A549 treated with ZK216348 at 1 μM for 4 hours (cell line): ENCODE data around the gene TMX1. TPM values are rescaled to one million over a fixed set of nuclear protein-coding genes. Genes with fewer than 3 reads are reported as not detected.

Source experiments
- total RNA-seq: library from RNA; stranded (reverse); fragments of 200-300 nt; extraction: Qiagen RNA extraction; gene quantifications from 5 replicates; pipeline ENCODE4 v1.2.3, GENCODE V29; 2022; ENCODE audit warnings: low read depth

Gene TMX1
- total RNA-seq: 28.6 to 60.5 TPM (median 39.6 TPM) in 5 replicates

DNA sequence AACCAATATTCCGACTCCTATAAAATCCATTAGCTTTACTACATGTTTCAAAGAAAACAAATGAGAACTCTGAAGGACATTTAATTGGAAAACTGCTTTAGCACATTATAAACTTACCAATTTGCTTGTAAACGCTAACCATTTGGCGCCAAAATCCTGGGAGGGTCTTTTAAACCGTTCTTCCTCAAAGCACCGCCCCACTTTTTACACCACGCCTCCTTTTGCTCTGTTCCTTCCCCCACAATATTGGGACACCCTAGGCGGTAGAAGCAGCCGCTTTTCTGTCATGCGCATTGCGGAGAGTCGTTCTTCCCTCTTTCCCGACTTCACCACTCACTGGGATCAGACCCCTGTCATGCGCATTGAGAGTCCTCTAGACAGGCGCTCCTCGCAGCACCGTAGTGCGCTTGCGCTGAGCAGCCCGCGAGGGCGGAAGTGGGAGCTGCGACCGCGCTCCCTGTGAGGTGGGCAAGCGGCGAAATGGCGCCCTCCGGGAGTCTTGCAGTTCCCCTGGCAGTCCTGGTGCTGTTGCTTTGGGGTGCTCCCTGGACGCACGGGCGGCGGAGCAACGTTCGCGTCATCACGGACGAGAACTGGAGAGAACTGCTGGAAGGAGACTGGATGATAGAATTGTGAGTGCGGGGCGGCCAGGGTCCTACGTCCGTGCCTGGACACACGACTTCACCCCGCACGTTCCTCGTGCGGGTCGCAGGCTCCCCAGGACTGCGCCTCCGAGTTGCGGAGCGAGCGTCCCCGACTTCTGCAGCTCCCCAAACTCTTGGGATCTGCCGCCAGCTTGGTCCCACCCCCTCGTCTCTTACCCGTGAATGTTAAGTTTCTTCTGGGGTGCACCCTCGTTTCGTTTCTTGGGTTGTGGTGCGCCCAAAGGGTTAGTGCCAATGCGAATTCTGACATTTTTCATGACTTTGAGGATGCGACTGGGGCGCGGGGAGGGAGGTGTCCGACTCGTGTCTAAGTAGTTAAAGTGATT lies at the start of gene TMX1:
Gene TMX1 (plus strand): TSS at position 435 of the 991 bp plus-strand sequence. CDS start 46 bp downstream, at position 481.

Other genes starting within 250 kb of the TMX1 start
- 8.7 to 14.2 TPM (median 11.2 TPM) in 5 replicates for gene TRIM9, start 145.1 kb upstream of the TMX1 start, total RNA-seq